ENCODE measurements around the gene ZNF507. TPM values are rescaled to one million over a fixed set of nuclear protein-coding genes. Genes with fewer than 3 reads are reported as not detected.

Gene ZNF507
- total RNA-seq, 1 experiment from 2014 or later = 14.6 TPM

DNA sequence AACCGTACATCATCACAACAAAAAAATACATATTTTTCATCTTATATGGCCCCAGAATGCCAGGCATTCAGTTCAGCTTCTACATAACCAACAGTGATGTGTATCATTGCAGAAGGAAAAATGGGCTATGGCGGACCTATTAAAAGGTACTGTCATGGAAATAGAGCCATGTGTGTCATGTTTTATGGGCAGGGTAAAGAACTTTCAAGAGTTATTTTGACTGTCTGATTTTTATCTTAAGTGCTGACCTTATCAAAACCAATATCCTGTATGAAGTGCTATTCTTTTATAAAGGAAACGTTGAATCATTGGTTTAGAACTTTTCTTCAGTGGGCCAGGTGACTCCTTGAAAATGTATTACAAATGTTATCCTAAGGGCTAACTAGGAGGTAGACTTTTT is 9.9 kb downstream of the ZNF507 start:
- Histone ChIP-seq H3K9ac (ENCODE audit: low read length) (no peak overlapping the region), H4K20me1 (ENCODE audit: insufficient read depth, low read depth, low read length) (peaks cover 27% of the 10 kb centered on the region), H3K9me2 (replicated peaks; ENCODE audit: insufficient read depth, low read length) (no peaks in the 10 kb centered on the region), H3K27ac (ENCODE audit: low read length) (no peak overlapping the region), H3K4me3 (ENCODE audit: low read length) (no peak overlapping the region), H3K9me3 (ENCODE audit: low read length) (no peaks in the 10 kb centered on the region), H3K4me2 (ENCODE audit: low read depth, low read length, poor library complexity, severe bottlenecking) (no peak overlapping the region), H3K36me3 (ENCODE audit: insufficient read depth, low read length) (peaks cover 72% of the 10 kb centered on the region), H3K79me2 (ENCODE audit: low read length) (peaks cover 89% of the 10 kb centered on the region), H2AFZ (ENCODE audit: low read length) (no peak overlapping the region), H3K27me3 (ENCODE audit: low read length) (no peaks in the 10 kb centered on the region), H3K4me1 (ENCODE audit: low read length) (peaks cover 20% of the 10 kb centered on the region)
- no peak for DNase-seq

GRCh38 chr19:32357720-32358119 is 12.3 kb downstream of the ZNF507 start:
- H4K20me1 ChIP-seq (ENCODE audit: insufficient read depth, low read depth, low read length) = peaks cover 21% of the 10 kb centered on the region
- H3K9me2 ChIP-seq (replicated peaks; ENCODE audit: insufficient read depth, low read length) = no peaks in the 10 kb centered on the region
- peaks cover 77% of the 10 kb centered on the region for H3K36me3 ChIP-seq (ENCODE audit: insufficient read depth, low read length)
- no peaks in the 10 kb centered on the region for H3K9me3 ChIP-seq (ENCODE audit: low read length)
- peak; percentile 53 for DNase-seq
- H3K27me3 ChIP-seq (ENCODE audit: low read length) = no peaks in the 10 kb centered on the region
- no peak overlapping the region for H2AFZ ChIP-seq (ENCODE audit: low read length)
- no peaks in the 10 kb centered on the region for H3K4me1 ChIP-seq (ENCODE audit: low read length)
- no peak overlapping the region for H3K9ac ChIP-seq (ENCODE audit: low read length)
- H3K27ac ChIP-seq (ENCODE audit: low read length) = no peak overlapping the region
- H3K79me2 ChIP-seq (ENCODE audit: low read length) = peaks cover 87% of the 10 kb centered on the region
- no peak overlapping the region for H3K4me3 ChIP-seq (ENCODE audit: low read length)
- H3K4me2 ChIP-seq (ENCODE audit: low read depth, low read length, poor library complexity, severe bottlenecking) = no peak overlapping the region

DNA sequence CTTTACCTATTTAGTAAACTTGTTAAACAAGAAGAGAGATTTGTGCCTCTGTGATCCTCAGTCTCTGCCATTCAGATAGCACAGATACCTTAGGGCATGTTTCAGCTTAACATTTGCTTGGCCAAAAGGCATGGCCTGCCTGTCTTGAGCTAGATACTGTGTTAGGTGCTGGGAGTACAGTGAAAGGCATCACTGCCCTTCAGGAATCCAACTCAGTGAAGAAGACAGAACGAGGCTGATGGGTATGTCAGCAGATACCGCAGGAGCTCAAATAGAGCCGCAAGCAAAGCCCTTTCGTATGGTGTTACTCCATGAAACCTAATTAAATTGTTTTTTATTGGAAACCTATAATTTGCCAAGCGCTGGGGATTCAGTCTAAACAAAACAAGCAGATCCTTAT is 12.9 kb downstream of the ZNF507 start:
- Histone ChIP-seq H3K4me1 (ENCODE audit: low read length) (no peaks in the 10 kb centered on the region), H3K9ac (ENCODE audit: low read length) (no peak overlapping the region), H3K27me3 (ENCODE audit: low read length) (no peaks in the 10 kb centered on the region), H3K36me3 (ENCODE audit: insufficient read depth, low read length) (peaks cover 77% of the 10 kb centered on the region), H4K20me1 (ENCODE audit: insufficient read depth, low read depth, low read length) (peaks cover 15% of the 10 kb centered on the region), H3K4me2 (ENCODE audit: low read depth, low read length, poor library complexity, severe bottlenecking) (no peak overlapping the region), H3K79me2 (ENCODE audit: low read length) (peaks cover 87% of the 10 kb centered on the region), H3K4me3 (ENCODE audit: low read length) (no peak overlapping the region), H3K9me3 (ENCODE audit: low read length) (no peaks in the 10 kb centered on the region), H3K27ac (ENCODE audit: low read length) (no peak overlapping the region), H3K9me2 (replicated peaks; ENCODE audit: insufficient read depth, low read length) (no peaks in the 10 kb centered on the region), H2AFZ (ENCODE audit: low read length) (no peak overlapping the region)
- no peak for DNase-seq

- no peak overlapping the region for H3K9ac ChIP-seq (ENCODE audit: low read length)
- H3K36me3 ChIP-seq (ENCODE audit: insufficient read depth, low read length) = peaks cover 73% of the 10 kb centered on the region
- H2AFZ ChIP-seq (ENCODE audit: low read length) = no peak overlapping the region
- no peak overlapping the region for H3K4me2 ChIP-seq (ENCODE audit: low read depth, low read length, poor library complexity, severe bottlenecking)
- no peaks in the 10 kb centered on the region for H3K4me1 ChIP-seq (ENCODE audit: low read length)
- H3K4me3 ChIP-seq (ENCODE audit: low read length) = no peak overlapping the region
- no peaks in the 10 kb centered on the region for H3K27me3 ChIP-seq (ENCODE audit: low read length)
- DNase-seq = no peak
- H4K20me1 ChIP-seq (ENCODE audit: insufficient read depth, low read depth, low read length) = peaks cover 10% of the 10 kb centered on the region
- peaks cover 87% of the 10 kb centered on the region for H3K79me2 ChIP-seq (ENCODE audit: low read length)
- no peaks in the 10 kb centered on the region for H3K9me2 ChIP-seq (replicated peaks; ENCODE audit: insufficient read depth, low read length)
- no peaks in the 10 kb centered on the region for H3K9me3 ChIP-seq (ENCODE audit: low read length)
- no peak overlapping the region for H3K27ac ChIP-seq (ENCODE audit: low read length)
These were observed 14.2 kb downstream of the ZNF507 start for GRCh38 chr19:32359581-32359980.

GRCh38 chr19:32361574-32362317 is 16.3 kb downstream of the ZNF507 start:
- Histone ChIP-seq H3K4me2 (ENCODE audit: low read depth, low read length, poor library complexity, severe bottlenecking) (no peak overlapping the region), H4K20me1 (ENCODE audit: insufficient read depth, low read depth, low read length) (peaks cover 15% of the 10 kb centered on the region), H3K9me3 (ENCODE audit: low read length) (no peaks in the 10 kb centered on the region), H3K9ac (ENCODE audit: low read length) (no peak overlapping the region), H3K79me2 (ENCODE audit: low read length) (peaks cover 92% of the 10 kb centered on the region), H3K27me3 (ENCODE audit: low read length) (no peaks in the 10 kb centered on the region), H3K4me3 (ENCODE audit: low read length) (no peak overlapping the region), H3K4me1 (ENCODE audit: low read length) (no peaks in the 10 kb centered on the region), H3K36me3 (ENCODE audit: insufficient read depth, low read length) (peaks cover 80% of the 10 kb centered on the region), H3K9me2 (replicated peaks; ENCODE audit: insufficient read depth, low read length) (no peaks in the 10 kb centered on the region), H2AFZ (ENCODE audit: low read length) (no peak overlapping the region), H3K27ac (ENCODE audit: low read length) (no peak overlapping the region)
- no peak for DNase-seq

- DNase-seq = no peak
- Histone ChIP-seq H3K36me3 (ENCODE audit: insufficient read depth, low read length) (peaks cover 80% of the 10 kb centered on the region), H3K4me1 (ENCODE audit: low read length) (no peaks in the 10 kb centered on the region), H3K79me2 (ENCODE audit: low read length) (peaks cover 92% of the 10 kb centered on the region), H2AFZ (ENCODE audit: low read length) (no peak overlapping the region), H3K4me3 (ENCODE audit: low read length) (no peak overlapping the region), H3K27ac (ENCODE audit: low read length) (no peak overlapping the region), H3K9ac (ENCODE audit: low read length) (no peak overlapping the region), H3K9me2 (replicated peaks; ENCODE audit: insufficient read depth, low read length) (no peaks in the 10 kb centered on the region), H3K4me2 (ENCODE audit: low read depth, low read length, poor library complexity, severe bottlenecking) (no peak overlapping the region), H3K9me3 (ENCODE audit: low read length) (no peaks in the 10 kb centered on the region), H4K20me1 (ENCODE audit: insufficient read depth, low read depth, low read length) (peaks cover 20% of the 10 kb centered on the region), H3K27me3 (ENCODE audit: low read length) (no peaks in the 10 kb centered on the region)
These were observed 16.9 kb downstream of the ZNF507 start for GRCh38 chr19:32362318-32362691.

GRCh38 chr19:32363175-32363574 is 17.8 kb downstream of the ZNF507 start:
- no peak for DNase-seq
- Histone ChIP-seq H3K4me3 (ENCODE audit: low read length) (no peak overlapping the region), H3K27me3 (ENCODE audit: low read length) (no peaks in the 10 kb centered on the region), H3K36me3 (ENCODE audit: insufficient read depth, low read length) (peaks cover 75% of the 10 kb centered on the region), H4K20me1 (ENCODE audit: insufficient read depth, low read depth, low read length) (peaks cover 22% of the 10 kb centered on the region), H2AFZ (ENCODE audit: low read length) (no peak overlapping the region), H3K9ac (ENCODE audit: low read length) (no peak overlapping the region), H3K4me2 (ENCODE audit: low read depth, low read length, poor library complexity, severe bottlenecking) (no peak overlapping the region), H3K27ac (ENCODE audit: low read length) (no peak overlapping the region), H3K79me2 (ENCODE audit: low read length) (peaks cover 94% of the 10 kb centered on the region), H3K9me2 (replicated peaks; ENCODE audit: insufficient read depth, low read length) (no peaks in the 10 kb centered on the region), H3K4me1 (ENCODE audit: low read length) (no peaks in the 10 kb centered on the region), H3K9me3 (ENCODE audit: low read length) (no peaks in the 10 kb centered on the region)

DNA sequence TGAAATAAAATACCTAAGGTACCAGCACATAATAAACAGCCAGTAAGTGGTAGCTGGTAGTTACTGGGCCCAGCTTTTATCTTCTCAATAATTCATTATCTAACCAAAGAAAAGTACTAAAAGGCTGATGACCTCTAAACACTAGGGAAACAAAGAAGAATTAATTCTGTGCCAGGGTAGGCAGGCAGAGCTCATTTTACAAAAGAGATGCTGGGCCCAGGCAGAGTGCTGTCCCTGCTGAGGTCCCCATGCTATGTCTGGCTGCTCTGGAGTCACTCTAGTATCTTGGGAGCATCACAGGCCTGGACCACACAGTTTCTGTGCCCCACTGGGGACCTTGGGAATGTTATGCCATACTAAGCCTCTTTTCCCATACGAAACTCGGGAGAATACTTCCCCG is 18.2 kb downstream of the ZNF507 start:
- Histone ChIP-seq H3K27me3 (ENCODE audit: low read length) (no peaks in the 10 kb centered on the region), H2AFZ (ENCODE audit: low read length) (no peak overlapping the region), H3K36me3 (ENCODE audit: insufficient read depth, low read length) (peaks cover 71% of the 10 kb centered on the region), H3K4me3 (ENCODE audit: low read length) (no peak overlapping the region), H3K4me1 (ENCODE audit: low read length) (no peaks in the 10 kb centered on the region), H3K9me3 (ENCODE audit: low read length) (no peaks in the 10 kb centered on the region), H4K20me1 (ENCODE audit: insufficient read depth, low read depth, low read length) (peaks cover 20% of the 10 kb centered on the region), H3K9ac (ENCODE audit: low read length) (no peak overlapping the region), H3K4me2 (ENCODE audit: low read depth, low read length, poor library complexity, severe bottlenecking) (no peak overlapping the region), H3K27ac (ENCODE audit: low read length) (no peak overlapping the region), H3K79me2 (ENCODE audit: low read length) (peaks cover 94% of the 10 kb centered on the region), H3K9me2 (replicated peaks; ENCODE audit: insufficient read depth, low read length) (no peaks in the 10 kb centered on the region)
- no peak for DNase-seq

Data from Karpas-422 (cell line).